OCI-LY1 (cell line): ENCODE measurements around the gene PLK2.

Source experiments
- EZH2 ChIP-seq: fragments of 200-600 bp; sonication (generic), shearing (Covaris generic); IDR thresholded peaks from 2 replicates; pipeline ENCODE4 v1.8.0; 2017; ENCODE audit warnings: borderline replicate concordance, mixed run types, mild to moderate bottlenecking, antibody characterized with exemption, low read length, moderate library complexity, mixed read lengths
- TF ChIP-seq, protein P1 (sequence below): fragments of 200-600 bp; sonication (generic), shearing (Covaris generic); IDR thresholded peaks from 2 replicates; pipeline ENCODE4 v1.5.1; 2017; ENCODE audit warnings: mild to moderate bottlenecking, antibody characterized with exemption, low read length, moderate library complexity, mixed read lengths

DNA sequence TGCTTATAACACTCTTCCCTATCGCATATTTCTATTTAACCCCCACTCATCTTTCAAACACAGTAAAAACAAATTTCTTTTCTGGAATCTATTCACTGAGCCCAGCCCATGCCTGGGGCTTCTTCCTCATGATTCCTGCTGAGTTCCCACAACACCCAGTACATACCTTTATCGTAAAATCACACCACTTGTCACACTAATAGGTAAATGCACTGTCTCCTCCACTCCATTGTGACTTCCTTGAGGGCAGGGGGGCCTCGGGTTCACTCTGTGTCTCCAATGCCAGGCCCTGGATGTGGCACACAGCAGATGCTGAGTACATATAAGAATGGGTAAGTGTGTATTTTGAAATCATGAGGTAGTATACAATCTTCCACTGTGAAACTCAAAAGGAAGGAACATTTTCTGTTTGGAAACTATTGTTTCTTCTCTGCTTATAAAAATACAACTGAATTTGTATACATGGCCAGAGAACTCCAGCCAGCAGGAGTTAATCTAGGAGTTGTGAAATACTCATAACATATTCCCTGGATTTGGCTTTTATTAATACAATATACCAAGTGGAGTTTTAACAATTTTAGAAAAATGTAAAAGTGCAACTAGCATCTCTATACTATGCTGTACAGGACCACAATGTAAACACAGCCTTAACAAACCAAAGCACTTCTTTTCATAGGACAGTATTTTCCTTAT is 7.2 kb downstream of the PLK2 start:
- TF ChIP-seq, protein P1, sequence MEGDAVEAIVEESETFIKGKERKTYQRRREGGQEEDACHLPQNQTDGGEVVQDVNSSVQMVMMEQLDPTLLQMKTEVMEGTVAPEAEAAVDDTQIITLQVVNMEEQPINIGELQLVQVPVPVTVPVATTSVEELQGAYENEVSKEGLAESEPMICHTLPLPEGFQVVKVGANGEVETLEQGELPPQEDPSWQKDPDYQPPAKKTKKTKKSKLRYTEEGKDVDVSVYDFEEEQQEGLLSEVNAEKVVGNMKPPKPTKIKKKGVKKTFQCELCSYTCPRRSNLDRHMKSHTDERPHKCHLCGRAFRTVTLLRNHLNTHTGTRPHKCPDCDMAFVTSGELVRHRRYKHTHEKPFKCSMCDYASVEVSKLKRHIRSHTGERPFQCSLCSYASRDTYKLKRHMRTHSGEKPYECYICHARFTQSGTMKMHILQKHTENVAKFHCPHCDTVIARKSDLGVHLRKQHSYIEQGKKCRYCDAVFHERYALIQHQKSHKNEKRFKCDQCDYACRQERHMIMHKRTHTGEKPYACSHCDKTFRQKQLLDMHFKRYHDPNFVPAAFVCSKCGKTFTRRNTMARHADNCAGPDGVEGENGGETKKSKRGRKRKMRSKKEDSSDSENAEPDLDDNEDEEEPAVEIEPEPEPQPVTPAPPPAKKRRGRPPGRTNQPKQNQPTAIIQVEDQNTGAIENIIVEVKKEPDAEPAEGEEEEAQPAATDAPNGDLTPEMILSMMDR: no peak
- TF ChIP-seq EZH2: no peak
